NCI-H345 treated with DMSO at 0.1 percent for 48 hours (cell line): Measurements from ENCODE around the gene FBXW11.
"Not testable (repeated sequence)": the region's sequence is repeated elsewhere in the genome, so short reads cannot be mapped to it uniquely, and the experiment has no call there.

Experiments used
- DNase-seq: peaks from one replicate; lab custom pipeline; 2025; ENCODE audit not compliant: unreplicated experiment; lab: John Stamatoyannopoulos, UW

The FBXW11 gene

DNA sequence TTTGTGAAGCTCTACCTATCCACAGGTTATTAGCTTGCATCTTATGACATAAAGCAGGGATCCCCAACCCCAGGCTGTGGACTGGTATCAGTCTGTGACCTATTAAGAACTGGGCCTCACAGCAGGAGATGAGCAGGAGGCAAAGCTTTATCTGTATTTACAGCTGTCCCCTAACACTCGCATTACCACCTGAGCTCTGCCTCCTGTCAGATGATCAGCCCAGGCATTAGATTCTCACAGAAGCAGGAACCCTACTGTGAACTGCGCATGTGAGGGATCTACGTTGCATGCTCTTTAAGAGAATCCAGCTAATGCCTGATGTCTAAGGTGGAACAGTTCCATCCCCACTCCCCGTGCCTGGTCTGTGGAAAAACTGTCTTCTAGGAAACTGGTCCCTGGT, 19.7 kb downstream of the FBXW11 start:
- no peak for DNase-seq

DNA sequence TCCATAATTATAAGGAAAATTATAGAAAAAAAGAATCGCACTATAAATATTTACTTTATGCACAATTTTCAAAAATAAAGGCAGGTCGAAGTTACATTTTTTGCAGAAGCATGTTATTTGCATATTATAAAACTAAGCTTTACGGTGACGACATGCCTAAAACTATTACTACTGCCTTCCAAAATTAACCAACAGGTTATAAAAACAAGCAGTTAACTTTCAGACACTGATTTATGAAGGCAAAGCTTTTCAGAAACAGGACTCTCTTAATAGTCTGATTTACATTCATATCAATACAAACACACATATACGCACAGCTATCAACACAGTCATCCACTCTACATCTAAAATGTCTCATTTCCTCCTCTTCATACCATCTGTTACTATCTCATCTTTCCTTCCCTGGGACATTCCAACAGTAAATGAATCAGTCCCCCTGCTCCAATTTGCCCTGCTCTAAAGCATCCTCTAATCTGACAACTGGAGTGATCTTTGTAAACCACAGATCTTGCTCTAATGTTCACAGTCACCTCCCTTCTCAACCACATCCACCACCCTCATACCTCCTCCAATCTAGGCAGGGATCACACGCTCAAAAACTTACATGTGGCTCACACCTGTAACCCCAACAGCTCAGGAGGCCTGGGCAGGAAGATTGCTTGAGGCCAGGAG, 21.6 kb downstream of the FBXW11 start:
- no peak for DNase-seq

DNA sequence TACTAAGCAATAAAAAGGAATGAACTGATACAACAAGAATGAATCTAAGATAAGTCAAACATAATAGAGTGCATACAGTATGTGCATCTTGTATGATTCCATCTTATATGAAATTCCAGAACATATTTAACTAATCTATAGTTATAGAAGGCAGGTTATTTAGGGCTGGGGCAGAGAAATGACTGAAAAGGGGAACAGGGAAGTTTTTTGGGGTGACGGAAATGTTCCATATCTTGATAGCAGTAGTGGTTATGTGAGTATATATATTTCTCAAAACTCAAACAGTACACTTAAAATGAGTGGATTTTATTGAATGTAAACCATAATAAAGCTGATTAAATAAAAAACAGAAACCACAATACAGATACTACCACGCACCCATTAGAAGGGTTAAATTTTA, 24.6 kb downstream of the FBXW11 start:
- DNase-seq, result no peak

DNA sequence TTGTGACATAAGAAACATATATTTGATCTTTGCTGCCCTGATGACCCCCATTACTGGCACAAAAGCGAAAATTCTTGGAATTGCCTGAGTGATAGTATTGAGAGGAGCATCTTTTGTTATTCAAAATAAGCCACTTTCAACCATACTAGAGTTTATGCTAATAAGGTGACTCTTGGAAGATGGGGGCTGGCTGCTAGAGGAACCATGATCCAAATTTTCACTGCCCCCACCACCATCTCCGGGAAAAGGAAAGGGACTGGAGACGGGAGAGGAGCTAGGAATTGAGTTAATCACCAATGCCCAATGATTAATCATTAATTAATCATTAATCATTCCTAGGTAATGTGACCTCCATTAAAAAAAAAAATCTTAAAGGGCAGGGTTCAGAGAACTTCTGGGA, 25.6 kb downstream of the FBXW11 start:
- no peak for DNase-seq

DNA sequence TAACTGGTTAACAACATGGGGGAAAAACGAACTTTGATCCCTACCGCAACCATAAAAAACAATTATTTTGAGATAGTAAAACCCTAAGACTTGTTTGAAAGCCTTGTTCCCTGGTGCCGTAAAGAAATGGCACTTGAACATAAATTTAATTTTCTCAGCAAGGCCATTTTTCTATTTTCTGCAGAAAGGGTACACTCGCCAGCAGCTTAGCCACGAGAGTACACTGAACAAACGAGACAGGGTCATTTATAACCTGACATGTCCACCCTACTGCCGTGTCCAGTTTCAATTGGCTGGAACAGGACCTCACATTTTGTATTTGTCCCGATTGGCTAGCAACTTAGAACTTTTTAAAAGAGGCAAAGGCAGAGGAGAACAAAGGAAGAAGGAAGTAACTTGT, 26.8 kb downstream of the FBXW11 start:
- no peak for DNase-seq

DNA sequence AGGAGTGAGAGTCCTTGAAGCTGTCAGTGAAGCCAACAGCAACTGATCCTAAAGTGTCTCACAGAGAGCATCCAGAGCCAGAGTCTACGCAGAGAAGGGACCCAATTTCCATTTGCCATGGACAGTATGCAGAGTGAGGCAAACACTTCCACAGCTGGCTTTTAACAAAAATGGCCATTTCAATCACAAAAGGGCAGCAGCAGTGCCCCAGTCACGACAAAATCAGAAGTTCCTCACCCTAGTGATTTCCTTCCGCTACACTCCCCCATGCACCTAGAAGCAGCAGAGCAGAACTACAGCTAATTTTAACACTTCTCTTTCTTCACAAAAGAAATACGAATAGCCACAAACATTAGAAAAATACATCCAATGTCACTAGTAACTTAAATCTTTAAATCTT, 27.9 kb downstream of the FBXW11 start:
- DNase-seq, result no peak

DNA sequence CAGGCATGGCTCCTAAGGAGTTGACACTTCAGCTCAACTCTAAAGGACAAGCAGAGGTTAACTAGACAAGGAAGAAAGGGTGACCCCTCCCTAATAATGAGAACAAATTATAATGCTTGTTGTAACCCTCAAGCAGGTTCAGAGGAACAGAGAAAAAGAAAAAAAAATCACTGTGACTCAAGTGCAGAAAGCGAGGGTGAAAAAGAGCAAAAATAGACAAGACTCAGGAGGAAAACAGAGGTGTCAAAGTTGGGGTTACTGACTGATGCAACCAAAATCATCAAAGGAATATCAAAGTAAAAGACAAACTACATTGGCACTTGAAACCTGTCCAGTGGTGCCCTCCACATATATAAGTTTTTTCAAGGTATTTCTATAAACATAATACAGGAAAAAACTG, 28.4 kb downstream of the FBXW11 start:
- no peak for DNase-seq

DNA sequence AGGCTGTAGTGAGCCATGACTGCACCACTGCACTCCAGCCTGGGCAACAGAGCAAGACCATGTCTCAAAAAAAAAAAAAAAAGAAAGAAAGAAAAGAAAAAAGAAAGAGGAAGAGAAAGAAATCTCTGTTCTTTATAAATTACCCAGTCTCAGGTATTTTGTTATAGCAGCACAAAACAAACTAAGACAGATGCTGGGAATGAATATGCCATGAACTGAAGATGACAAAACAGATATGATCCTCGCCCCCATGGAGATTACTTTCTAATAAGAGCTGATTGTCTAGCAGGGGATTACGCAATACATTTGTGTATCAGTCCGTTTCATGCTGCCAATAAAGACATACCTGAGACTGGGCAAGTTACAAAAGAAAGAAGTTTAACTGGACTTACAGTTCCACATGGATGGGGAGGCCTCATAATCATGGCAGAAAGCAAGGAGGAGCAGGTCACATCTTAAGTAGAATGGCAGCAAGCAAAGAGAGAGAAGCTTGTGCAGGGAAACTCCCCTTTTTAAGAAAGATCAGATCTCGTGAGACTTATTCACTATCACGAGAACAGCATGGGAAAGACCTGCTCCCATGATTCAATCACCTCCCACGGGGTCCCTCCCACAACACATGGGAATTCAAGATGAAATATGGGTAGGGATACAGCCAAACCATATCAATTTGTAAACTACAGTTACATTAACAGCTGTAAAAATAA, 29.0 kb downstream of the FBXW11 start:
- not testable (repeated sequence) for DNase-seq

DNA sequence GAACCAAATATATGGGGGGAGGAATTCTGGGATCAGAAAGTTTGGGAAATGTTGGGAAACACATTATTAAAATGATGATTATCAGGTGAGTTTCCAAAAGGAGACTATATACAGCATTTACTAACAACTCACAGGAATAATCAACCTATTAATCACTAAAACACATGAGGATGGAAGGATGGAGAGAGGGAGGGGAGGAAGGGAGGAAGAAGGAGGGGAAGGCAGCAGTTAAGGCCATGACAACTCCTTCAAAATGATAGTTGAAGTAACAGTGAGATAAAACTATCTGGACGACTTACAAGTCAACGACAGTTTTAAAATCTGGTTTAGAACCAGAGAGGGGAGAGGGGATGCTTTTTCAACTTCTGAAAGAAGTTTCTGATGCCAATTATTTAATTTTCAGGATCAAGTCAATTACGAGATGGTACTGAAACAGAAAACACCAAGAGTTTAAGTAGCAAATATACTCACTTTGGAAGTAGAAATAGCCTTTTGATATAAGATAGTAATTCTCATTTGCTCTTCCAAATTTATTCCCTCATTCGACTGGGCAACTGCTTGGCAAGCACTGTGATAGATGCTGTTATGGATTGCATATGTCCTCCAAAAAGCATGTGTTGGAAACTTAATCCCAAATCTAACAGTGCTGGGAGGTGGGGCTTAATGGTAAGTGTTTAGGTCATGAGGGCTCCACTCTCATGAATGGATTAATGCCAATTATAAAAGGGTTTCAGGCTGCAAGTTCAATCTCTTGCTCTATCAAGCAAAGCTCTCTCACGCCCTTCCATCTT, 30.4 kb downstream of the FBXW11 start:
- DNase-seq, result no peak

DNA sequence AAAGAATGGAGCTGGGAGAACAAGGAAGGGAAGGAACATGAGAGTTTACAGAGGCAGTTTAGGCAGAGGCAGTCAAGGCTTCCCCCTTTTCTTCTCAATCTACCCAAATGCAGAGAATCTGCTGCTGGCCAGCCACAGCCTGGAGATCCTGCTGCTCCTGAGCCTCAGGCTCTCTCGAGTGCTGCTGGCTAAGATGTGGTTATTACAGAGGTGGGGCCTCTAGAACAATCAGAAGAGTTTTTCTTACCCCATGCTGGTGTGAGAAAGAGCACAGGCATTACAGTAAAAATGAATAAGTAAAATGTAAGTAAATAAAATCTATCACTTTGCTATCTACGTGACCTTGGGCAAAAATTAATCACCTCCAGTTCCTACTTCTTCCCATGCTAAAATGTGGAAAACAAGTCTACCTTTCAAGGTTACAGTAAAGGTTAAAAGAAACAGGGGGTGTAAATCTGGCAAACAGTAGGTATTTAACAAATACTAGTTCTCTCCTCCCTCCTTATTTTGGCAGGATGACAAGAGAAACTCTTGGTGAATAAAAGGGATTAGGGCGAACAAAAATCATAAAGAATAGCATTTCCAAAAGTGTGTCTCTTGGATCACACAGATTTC, 31.1 kb downstream of the FBXW11 start:
- DNase-seq, result no peak

DNA sequence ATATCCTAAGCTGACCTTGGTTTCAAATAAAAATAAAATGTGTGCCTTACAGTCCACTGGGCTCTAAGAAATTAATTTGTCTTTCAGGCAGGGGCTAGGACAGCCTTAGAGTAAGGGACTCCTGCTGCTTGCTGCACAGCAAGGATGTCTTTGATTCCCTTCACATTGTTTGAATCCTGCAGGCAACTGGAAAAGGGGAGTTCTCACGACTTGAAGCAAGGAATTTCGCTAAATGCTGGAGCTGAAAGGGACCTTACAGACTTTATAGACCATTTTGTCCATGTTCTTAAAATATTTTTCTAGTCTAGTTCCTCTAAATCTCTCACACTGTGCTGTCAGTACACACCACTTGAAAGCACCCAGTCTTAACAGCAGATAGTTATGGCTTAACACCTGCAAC, 35.6 kb downstream of the FBXW11 start:
- no peak for DNase-seq

DNA sequence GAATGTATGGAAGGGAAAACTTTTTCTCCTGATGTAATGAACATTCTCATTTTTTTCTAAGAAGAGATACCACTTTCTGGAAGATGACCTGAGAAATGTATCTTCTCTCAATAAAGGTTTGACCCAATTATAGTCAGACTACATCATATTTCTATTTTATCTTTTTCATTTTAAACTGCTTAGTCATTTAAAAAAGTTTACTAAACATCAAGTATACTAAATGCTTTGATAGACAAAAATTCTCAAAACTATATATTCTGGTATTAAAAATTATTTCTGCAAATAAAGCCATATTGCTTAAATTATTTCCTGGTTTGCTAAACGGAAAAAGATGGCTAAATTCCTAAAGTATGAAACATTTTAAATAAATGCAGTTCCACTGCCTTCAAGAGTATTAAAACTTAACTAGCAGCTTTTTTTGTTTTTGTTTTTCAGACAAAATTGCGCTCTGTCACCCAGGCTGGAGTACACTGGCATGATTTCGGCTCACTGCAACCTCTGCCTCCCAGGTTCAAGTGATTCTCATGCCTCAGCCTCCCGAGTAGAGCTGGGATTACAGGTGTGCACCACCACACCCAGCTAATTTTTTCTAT, 37.1 kb downstream of the FBXW11 start:
- no peak for DNase-seq

DNA sequence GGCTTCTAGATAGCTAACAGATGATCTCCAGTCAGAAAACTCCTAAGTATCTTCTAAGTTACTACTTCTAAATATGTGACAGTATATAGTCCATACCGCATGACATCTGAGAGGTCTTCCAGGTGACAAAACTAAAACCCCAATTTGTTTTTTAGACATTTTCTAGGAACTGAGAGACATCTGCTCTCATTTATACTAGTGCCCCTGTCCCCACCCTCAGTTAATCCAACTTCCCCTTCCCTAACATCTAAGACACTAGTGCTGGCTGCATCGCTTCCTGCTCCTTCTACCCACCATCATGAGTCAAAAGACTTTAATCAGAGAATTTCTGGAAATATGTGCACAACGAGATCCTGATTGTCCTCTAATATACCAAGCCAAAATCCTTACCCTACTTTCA, 37.9 kb downstream of the FBXW11 start:
- no peak for DNase-seq

DNA sequence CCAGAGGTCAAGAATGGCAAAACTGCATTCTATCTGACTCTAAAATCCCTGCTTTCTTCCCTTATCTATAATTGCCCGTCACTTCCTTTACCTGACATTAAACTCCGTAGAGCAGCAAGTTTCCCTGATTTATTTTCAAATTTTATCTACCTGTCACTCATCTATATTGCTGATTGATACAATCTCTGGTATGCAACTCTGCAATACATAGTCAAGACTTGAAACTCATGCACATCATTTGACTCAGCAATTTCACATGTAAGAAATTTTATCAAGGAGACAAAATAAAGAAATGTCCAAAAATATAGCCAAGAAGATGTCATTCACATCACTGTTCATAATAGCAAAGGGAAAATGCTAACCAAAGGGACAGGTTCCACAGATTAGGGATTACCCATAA, 39.5 kb downstream of the FBXW11 start:
- no peak for DNase-seq

DNA sequence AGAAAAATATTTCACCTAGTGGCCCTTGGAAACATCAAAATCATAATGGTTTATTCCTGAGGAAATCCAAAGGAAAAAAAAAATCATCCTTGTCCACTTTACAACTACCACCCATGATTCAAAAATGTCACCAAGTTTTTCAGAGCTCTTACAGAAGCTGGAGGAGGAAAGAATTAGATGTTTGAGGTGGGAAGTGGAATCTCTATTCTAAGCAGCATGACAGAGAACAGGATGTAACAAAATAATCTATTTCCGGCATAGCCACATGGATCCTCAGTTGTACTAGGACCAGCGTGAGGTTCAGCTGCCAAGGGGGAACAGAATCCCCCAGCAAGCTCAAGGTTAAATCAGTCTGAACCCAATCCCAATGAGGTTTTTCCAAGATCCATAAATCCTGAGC, 40.2 kb downstream of the FBXW11 start:
- no peak for DNase-seq

DNA sequence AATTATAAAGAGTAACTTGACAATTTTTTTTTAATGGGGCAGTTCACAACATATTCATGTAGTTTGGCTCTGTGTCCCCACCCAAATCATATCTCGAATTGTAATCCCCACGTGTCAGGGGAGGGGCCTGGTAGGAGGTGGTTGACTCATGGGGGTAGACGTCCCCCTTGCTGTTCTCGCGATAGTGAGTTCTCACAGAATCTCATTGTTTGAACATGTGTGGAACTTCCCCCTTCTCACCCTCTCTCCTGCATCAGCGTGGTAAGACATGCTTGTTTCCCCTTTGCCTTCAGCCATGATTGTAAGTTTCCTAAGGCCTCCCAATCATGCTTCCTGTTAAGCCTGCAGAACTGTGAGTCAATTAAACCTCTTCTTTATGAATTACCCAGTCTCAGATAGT, 40.7 kb downstream of the FBXW11 start:
- DNase-seq, result no peak

DNA sequence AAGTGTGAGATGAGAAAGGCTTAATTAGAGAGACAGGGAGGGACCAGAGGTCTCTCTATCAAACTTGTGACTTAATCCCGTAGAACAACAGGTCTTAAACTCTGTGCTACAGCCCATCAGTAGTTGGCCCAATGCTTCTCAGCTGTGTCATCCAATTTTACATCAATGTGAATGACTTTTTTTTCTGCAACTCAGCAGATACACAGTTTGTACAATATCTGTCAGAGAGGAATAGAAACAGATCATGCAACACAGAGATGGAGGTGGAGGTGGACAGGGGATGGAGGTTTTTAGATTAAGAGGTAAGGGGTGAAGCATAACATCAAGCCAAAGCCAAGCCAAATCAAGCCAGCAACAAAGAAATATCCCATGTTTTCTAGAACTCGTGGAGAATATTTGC, 43.0 kb downstream of the FBXW11 start:
- no peak for DNase-seq

DNA sequence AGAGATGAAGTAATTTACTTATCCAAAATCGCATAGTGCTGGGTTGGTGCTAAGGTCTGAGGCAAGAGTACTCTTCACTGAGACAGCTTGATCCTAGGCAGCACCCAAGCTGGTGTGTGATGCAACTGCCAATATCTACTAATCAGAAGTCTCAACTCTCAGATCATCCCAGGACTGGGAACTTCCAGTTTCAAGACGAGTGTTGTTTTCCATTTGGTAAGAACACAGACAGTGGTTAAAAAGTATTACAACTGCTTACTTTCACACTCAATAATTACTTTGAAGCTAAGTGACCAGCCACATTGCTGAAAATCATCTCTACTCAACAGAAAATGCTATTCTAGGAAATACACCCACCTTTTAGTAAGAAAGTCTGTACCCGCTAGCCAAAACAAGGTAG, 45.3 kb downstream of the FBXW11 start:
- DNase-seq, result no peak

DNA sequence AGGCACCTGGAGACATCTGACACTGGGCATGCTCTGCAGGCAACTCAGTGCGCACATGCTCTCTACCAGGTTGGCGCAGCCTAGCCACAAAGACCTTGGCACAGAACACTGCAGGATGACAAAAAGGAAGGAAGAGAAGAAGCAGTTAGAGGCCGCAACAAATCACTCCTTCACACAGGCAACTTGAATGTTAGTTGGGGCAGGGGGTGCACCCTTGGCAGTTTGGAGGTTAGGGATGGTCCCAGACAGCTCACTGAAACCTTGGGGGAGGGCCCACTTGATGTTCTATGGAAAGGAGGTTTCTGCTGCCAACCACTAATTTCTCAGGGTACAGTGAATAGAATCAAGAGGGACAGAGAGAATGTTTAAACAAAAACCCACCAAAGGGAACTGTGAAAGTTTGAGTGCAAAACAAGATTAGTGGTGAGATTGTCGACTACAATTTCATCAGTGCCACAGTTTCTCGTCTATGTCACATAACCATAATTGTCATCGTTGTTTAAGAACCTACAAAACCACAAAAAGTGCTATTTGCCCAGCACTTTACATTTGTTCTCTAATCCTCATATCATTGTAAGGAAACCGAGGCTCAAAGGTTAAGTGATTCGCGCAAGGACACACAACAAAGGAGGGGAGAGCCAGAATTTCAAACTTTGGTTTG, 48.7 kb downstream of the FBXW11 start:
- no peak for DNase-seq

DNA sequence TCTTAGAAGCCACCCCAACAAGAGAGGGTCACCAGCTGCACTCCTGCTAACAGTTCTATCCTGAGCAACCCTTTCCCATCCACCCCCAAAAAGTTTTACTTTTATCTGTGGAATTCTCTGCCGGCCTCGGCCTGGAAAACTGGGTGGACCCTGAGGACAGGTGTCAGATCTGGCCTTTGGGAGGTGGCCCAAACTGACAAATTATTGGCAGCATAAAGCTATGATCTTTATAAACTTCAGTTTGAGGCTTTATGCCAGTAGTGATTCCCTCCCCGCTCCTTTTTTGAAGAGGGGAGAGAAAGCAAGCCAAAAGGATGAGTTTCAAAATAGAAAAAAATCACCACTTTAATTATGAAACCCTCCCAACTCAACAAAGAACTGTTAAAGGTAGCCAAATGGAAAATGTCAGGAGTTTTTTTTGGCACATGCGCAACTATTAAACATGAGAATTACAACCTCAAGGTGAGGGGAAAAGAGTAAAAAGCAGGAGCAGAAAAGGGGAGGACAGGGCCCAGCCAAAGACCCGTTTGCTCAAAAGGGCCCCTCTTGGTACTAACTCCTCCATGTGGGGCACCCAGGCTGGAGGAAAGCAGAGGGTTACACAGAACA, 49.4 kb downstream of the FBXW11 start:
- no peak for DNase-seq
